Measurements from ENCODE around the gene AP3B1.
"Not testable (repeated sequence)": the region's sequence is repeated elsewhere in the genome, so short reads cannot be mapped to it uniquely, and the experiment has no call there.

AP3B1 gene

GRCh38 chr5:78245136-78245535, 49.4 kb downstream of the AP3B1 start:
- no peak for DNase-seq (ENCODE audit: extremely low read depth in 1 of 2, low read depth in 1 of 2)

- no peak for DNase-seq (ENCODE audit: extremely low read depth in 1 of 2, low read depth in 1 of 2)
These were observed 50.9 kb downstream of the AP3B1 start for GRCh38 chr5:78243639-78244038.

- no peak for DNase-seq (ENCODE audit: extremely low read depth in 1 of 2, low read depth in 1 of 2)
These were observed 51.4 kb downstream of the AP3B1 start for GRCh38 chr5:78243091-78243490.

GRCh38 chr5:78242001-78242400, 52.5 kb downstream of the AP3B1 start:
- no peak for DNase-seq (ENCODE audit: extremely low read depth in 1 of 2, low read depth in 1 of 2)

- DNase-seq (ENCODE audit: extremely low read depth in 1 of 2, low read depth in 1 of 2): no peak
These were observed 56.6 kb downstream of the AP3B1 start for GRCh38 chr5:78237911-78238310.

GRCh38 chr5:78236046-78236445, 58.5 kb downstream of the AP3B1 start:
- DNase-seq (ENCODE audit: extremely low read depth in 1 of 2, low read depth in 1 of 2): no peak

GRCh38 chr5:78235289-78235688, 59.2 kb downstream of the AP3B1 start:
- no peak for DNase-seq (ENCODE audit: extremely low read depth in 1 of 2, low read depth in 1 of 2)

- DNase-seq (ENCODE audit: extremely low read depth in 1 of 2, low read depth in 1 of 2): no peak
These were observed 59.7 kb downstream of the AP3B1 start for GRCh38 chr5:78234804-78235203.

GRCh38 chr5:78232163-78232562, 62.3 kb downstream of the AP3B1 start:
- no peak for DNase-seq (ENCODE audit: extremely low read depth in 1 of 2, low read depth in 1 of 2)

GRCh38 chr5:78224358-78224757, 70.1 kb downstream of the AP3B1 start:
- DNase-seq (ENCODE audit: extremely low read depth in 1 of 2, low read depth in 1 of 2): no peak

- no peak for DNase-seq (ENCODE audit: extremely low read depth in 1 of 2, low read depth in 1 of 2)
These were observed 72.5 kb downstream of the AP3B1 start for GRCh38 chr5:78221964-78222451.

GRCh38 chr5:78221467-78221866, 73.0 kb downstream of the AP3B1 start:
- no peak for DNase-seq (ENCODE audit: extremely low read depth in 1 of 2, low read depth in 1 of 2)

GRCh38 chr5:78215972-78216371, 78.5 kb downstream of the AP3B1 start:
- DNase-seq (ENCODE audit: extremely low read depth in 1 of 2, low read depth in 1 of 2): no peak

GRCh38 chr5:78215565-78215964, 78.9 kb downstream of the AP3B1 start:
- DNase-seq (ENCODE audit: extremely low read depth in 1 of 2, low read depth in 1 of 2): no peak

- DNase-seq (ENCODE audit: extremely low read depth in 1 of 2, low read depth in 1 of 2): no peak
These were observed 80.7 kb downstream of the AP3B1 start for GRCh38 chr5:78213799-78214198.

GRCh38 chr5:78211052-78211451, 83.4 kb downstream of the AP3B1 start:
- no peak for DNase-seq (ENCODE audit: extremely low read depth in 1 of 2, low read depth in 1 of 2)

- DNase-seq (ENCODE audit: extremely low read depth in 1 of 2, low read depth in 1 of 2): no peak
These were observed 90.3 kb downstream of the AP3B1 start for GRCh38 chr5:78204241-78204640.

- DNase-seq (ENCODE audit: extremely low read depth in 1 of 2, low read depth in 1 of 2): no peak
These were observed 90.7 kb downstream of the AP3B1 start for GRCh38 chr5:78203815-78204214.

- DNase-seq (ENCODE audit: extremely low read depth in 1 of 2, low read depth in 1 of 2): no peak
These were observed 104.1 kb downstream of the AP3B1 start for GRCh38 chr5:78190402-78190801.

- not testable (repeated sequence) for DNase-seq (ENCODE audit: extremely low read depth in 1 of 2, low read depth in 1 of 2)
These were observed 105.8 kb downstream of the AP3B1 start for GRCh38 chr5:78188681-78189080.

- no peak for DNase-seq (ENCODE audit: extremely low read depth in 1 of 2, low read depth in 1 of 2)
These were observed 107.3 kb downstream of the AP3B1 start for GRCh38 chr5:78187172-78187571.

- DNase-seq (ENCODE audit: extremely low read depth in 1 of 2, low read depth in 1 of 2): no peak
These were observed 111.7 kb downstream of the AP3B1 start for GRCh38 chr5:78182838-78183237.

GRCh38 chr5:78178356-78178755, 116.1 kb downstream of the AP3B1 start:
- DNase-seq (ENCODE audit: extremely low read depth in 1 of 2, low read depth in 1 of 2): no peak

GRCh38 chr5:78170335-78170734, 124.2 kb downstream of the AP3B1 start:
- not testable (repeated sequence) for DNase-seq (ENCODE audit: extremely low read depth in 1 of 2, low read depth in 1 of 2)
